ENCODE measurements around the gene REX1BD. TPM values are rescaled to one million over a fixed set of nuclear protein-coding genes. Genes with fewer than 3 reads are reported as not detected.
"Not testable (repeated sequence)": the region's sequence is repeated elsewhere in the genome, so short reads cannot be mapped to it uniquely, and the experiment has no call there.

Gene REX1BD
- total RNA-seq, 1 donor from 2014 or later: 101 TPM

DNA sequence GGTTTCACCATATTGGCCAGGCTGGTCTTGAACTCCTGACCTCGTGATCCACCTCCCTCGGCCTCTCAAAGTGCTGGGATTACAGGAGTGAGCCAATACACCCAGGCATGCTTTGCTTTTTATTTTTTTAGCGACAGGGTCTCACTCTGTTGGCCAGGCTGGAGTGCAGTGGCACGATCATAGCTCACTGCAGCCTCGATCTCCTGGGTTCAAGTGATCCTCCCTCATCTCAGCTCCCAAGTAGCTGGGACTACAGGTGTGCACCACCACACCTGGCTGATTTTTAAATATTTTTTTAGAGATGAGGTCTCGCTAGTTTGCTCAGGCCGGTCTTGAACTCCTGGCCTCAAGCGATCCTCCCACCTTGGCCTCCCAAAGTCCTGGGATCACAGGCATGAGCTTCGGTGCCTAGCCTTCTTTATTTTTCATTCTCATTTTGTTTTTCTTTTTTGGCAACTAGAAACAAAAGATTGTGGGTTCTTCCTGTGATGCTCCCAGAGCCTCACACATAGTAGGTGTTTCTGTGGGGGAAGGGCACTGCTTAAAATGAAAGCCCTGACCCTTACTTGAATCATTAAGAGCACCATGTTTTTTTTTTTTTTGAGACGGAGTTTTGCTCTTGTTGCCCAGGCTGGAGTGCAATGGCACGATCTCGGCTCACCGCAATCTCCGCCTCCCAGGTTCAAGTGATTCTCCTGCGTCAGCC, 12.2 kb downstream of the REX1BD start:
- intact Hi-C loops (cut with micrococcal nuclease): not testable (repeated sequence)

DNA sequence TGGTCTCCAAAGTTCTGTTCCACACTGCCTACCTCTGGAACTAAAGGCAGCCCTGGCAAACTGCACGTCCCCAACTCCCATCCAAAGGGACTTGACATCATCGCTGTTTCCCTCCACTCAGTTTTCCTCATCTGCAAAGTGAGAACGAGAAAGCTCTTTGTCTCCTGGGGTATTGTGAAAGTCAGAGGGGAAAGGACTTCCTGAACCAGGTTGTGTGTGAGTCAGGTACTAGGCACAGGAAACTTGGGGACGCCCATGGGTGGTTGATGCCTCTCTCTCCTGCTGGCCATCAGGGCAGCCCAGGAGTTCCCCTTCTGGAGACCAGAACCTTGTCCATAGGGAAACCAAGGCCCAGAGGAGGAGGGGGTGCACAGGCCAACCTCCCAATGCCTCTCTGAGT, 13.3 kb downstream of the REX1BD start:
- intact Hi-C loops (cut with micrococcal nuclease): no loop called here

DNA sequence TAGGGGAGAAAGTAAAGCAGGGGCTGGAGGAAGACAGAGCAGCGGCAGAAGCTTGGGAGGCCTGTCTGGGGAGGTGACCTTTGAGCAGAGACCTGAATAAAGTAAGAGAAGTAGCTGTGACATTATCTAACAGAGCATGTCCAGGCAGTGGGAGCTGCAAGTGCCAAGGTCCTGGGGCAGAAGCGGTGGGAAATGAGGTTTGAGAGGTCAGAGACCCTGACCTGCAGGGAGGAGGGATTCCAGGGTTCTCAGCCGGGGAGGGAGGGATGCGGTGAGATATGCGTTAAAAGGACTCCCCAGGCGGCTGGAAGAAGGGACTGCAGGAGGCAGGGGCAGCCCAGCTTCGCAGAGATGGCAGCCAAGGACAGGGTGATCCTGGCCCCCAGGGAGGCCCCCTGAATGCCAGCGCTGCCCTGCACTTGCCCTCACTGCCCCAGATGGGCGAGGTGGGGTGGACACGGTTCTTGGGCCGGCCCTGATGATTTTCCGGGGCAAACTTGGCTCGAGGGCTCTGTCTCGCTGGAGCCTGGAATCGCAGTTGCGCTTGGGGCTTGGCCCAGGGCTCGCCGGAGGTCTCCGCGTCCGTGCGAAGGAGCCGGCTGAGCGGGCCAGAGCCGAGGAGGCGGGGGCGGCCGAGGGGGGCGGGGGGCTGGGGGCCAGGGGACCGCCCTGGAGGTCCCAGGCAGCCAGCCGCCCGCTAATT, 14.8 kb downstream of the REX1BD start:
- intact Hi-C loops (cut with micrococcal nuclease): no loop called here

DNA sequence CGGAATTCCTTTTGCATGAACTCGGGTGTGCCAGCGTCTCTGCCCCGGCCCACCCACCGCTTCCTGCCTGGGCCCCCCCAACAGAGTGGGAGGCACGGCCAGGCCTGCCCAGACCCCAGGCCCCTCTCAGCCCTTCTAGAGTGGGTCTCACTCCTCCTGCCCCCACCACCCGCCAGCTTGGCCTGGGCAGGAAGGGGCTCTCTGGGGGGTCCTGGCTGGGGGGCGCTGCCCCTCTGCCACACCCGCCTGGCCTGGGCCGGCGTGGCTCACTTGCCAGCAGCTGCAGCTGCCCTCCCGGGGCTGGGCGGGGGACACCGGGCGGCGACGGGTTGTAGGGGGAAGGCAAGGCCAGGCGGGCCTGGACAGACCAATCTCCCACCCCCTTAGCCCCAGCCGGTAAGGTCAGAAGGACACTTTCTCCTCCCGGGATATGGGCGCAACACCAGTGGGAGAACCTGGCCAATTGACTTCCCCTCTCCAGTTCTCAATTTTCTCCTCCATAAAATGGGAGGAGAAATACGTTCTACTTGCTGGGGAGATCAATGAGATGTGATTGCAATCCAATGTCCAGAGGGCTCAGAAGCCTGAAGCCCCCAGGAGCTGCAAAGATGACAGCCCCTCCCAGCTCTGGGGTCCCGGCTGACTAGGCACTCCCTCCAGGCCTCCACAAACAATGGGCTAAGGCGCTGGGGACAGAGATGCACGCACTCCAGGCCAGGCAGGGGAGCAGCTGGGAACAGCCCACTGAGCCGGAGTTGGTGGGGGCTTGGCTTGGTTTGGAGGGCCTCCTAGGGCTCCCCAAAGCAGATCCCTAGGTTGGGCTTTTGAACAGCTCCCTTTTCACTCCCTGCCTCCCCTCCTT, 15.6 kb downstream of the REX1BD start:
- intact Hi-C loops (cut with micrococcal nuclease): no loop called here

DNA sequence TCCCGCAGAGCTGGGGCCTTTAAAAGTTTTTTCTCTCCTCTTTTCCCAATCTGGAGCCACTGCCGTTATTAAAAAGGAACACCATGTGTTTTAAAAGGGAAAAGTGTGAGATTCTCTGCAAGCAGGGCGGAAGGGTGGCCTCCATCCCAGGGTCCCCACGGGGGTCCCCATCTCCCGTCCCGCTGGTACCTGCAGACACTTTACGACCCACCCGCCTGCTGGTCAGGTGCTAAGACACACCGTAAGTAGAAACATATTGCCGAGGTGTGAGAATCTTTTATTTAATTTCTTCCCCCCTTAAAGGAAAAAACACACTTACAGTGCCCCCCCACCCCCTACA, 16.2 kb downstream of the REX1BD start:
- intact Hi-C loops (cut with micrococcal nuclease): no loop called here

DNA sequence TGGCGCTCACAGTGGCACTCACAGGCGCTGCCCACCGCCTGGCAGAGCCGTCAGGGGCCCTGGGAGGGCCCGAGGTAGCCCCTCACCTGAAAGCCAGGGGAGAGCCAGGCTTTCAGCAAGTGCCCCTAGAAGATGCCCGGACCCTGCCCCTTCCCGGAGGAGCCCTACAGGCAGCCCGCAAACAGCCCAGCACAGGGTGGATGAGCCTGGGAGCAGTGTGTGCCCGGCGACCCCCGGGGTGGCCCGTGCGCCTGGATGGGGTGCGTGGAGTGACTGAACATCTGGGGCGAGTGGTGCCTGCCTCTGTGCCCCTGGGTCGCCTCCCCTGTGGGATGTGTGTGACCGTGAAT, 16.6 kb downstream of the REX1BD start:
- intact Hi-C loops (cut with micrococcal nuclease): no loop called here

DNA sequence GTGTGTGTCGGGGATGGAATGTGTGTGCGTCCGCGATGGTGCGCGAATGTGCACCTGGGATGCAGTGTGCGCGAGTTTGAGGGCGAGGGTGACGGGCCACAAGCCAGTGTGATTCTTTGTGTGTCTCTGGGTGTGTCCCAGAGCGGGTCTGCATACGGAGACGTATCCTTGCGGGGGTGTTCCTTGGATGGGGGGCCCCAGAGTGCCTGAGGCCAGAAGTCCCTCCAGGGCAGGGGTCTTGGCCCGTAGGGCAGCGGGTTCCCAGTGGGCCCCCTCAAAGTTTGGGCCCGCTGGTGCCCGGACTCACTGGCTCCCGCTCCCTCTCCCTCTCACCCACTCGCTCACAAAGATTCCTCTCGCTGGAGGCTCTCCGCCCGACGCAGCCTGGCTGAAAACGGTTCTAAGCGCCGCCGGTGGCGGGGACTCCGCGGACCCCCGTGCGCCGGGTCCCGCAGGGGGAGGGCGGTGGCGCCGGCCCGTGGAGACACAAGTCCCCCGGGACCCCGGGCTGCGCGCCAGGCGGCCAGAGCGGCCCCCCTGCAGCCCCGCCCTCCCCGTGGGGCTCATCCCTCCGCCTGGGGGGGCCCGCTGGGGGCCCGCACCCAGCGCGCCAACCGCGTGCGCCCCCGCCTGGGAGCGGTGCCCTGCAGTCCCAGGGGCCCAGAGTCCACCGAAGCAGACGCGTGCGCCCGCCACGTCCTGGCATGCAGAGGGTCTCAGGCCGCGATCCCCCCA, 17.1 kb downstream of the REX1BD start:
- intact Hi-C loops (cut with micrococcal nuclease): no loop called here

DNA sequence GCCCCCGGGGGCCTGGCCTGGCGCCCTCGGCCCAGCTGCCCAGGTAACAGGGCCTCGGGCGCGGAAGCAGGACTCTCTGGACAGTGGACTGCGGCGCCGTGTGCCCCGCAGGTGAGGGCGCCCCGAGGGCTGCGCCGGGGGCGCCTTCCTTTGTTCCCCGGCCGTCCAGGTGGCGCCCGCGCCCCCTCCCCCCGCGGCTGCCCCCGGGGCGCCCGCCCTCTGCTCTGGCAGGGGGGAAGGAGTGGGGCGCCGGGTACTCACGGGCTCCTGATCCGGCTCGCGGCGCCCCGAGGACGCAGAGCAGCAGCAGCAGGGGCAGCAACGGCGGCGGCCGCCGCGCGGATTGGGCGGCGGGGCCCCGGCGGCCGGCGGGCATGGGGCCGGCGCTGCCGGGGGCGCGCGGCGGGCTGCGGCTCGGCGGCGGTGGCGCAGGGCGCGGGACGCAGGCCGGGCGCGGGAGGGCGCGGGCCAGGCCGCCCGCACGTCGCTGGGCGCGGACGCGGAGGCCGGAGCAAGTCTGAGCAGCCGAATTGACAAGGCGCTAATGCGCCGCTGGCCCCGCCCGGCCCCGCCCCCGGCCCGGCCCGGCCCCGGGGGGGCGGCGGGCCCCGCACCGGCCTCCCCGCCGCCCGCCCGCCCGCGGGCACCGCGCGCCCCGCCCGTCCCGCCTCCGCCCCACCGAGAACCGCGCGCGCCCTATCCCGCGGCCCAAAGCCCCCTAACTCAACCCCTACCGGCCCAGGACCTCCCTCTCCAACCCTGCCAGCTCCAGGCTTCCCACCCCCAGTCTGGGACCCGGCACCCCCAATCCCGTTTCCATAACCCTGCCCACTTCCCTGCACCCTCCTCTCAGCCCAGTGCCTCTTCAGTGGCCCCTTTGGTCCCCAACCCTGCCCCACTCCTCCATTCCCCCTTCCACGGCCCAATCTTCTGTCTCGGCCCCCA, 18.0 kb downstream of the REX1BD start, which contains the start of gene CRLF1:
TSS of gene CRLF1 (minus strand) at position 519 of the 945 bp plus-strand sequence. CDS start at position 376, 143 bp downstream.
- intact Hi-C loops (cut with micrococcal nuclease): no loop called here

DNA sequence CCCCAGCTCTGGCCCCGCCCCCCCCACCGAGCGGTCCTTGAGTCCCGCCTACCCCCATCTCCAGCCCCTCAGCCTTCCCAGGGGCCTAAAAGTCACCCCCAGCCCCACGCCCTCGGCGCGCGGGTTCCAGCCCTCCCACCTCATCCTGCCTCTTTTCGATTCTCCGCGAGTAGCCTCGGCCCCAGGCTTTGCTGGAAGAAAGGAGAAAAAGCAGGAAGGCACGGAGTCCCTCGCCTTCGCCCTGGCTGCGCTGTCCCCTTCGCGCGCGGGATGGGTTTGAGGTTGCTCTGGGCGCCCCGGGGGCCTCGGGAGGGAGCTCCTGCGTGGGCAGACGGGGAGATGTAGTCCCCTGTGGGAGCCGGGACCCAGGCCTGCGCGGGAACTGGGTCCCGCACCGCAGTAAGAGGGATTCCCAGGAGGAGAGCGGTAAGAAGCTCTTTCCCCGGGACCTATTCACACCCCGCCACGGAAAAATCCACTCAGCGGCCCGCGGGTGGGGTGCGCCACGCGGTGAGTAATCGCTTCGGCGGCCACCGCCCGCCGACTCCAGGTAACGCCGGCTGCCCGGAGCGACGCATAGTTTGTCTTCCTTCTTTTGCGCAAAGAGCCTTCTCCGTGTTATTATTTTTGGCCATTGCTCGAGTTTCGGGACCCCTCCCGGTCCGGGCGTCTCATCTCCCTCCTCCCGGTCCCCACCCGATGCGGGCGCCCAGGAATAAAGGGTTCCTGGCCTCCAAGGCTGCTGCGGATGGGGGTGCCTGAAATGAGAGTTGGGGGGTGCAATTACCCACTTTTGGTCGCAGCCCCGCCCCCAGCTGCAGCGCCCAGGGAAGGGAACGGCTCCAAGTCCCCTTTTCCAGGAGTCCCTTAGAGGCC, 18.9 kb downstream of the REX1BD start:
- intact Hi-C loops (cut with micrococcal nuclease): loop anchor here (2.0 kb wide), 1 partner anchor 179 kb away; no protein-coding TSS in a partner anchor

DNA sequence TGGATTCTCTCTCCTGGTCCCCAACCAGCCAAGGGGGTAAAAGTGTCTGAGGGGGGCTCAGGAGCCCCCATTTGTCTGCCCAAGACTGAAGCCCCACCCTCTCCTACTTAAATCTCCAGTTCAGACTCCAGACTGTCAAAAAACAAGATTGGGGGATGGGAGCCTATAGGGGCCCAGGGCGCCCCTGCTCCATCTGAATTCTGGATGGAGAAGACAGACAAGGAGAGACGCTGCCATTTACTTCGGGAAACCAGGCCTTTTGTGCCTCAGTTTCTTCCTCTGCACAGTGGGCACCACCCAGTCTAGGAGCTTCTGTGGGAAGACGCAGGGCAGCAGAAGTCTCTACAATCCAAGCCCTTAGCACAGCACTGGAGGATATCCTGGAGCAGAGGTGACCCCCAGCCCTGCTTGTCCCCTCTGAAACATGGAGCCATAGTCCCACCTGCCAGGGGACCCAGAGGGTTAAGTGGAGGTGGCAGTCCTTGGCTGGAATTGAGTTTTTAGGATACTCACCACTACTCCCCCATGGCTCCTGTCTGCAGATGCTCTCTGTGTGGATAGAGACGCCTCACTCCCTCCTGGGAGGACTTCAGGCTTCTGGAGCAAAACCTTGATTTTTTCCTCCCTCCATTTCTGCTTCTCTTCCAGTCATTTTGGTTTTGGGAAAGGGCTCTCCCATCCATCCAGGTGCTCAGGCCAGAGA, 19.7 kb downstream of the REX1BD start:
- intact Hi-C loops (cut with micrococcal nuclease): loop anchor here (2.0 kb wide), 1 partner anchor 179 kb away; no protein-coding TSS in a partner anchor

DNA sequence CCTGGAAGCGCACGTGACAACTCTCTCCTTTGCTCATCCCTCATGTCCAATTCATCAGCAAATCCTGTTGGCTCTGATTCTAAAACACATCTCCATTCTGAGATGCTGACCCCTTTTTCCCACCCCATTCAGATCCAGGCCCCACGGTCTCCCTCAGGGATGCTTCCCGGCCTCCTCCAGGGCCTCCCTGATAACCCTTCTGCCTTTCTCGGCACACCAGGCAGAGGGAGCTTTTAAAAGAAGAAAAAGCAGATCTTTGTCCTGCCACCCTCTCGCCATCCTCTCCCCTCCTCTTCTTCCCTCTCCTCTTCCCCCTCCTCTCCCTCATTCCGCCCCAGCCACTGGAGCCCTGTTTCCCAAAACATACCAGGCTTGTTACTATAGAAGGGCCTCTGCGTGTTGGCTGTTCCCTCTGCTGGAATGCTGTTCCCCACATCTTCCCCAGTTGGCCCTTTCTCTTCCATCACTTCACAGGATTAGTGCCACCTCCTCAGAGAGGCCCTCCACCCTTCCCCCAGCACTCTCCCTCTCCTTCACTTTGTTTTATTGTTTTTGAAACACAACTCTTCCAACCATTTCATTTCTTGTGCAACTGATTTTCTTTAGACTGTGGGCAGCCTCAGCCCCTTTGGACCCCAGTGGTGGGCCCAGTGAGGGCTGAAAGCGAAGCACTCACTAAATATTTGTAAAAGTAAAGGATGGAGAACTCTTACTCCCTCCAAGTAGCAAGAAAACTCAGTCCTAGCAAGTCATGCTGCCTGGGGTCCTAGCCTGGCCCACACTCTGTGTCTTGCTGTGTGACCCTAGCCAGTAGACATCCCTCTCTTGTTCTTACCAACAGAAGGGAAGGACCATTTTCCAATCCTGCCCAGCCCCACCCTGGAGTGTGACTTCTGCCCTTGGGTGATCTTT, 20.5 kb downstream of the REX1BD start:
- intact Hi-C loops (cut with micrococcal nuclease): loop anchor here (2.0 kb wide), 1 partner anchor 178 kb away; no protein-coding TSS in a partner anchor

DNA sequence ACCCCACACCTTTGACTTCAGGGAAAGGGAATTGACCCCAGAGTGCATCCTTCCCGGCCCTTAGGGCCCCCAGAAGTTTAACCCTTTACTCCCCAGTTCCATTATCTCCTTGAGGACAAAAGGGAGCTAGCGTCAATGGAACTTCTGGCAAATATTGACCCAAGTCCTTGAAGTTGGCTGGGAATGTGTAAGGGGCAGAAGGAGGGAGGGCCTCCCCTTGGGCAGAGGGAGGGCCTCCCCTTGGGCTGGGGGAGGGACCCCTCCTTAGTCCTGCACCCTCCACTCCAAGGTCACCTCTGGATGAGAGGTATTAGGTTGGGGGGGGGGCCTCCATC, 21.1 kb downstream of the REX1BD start:
- intact Hi-C loops (cut with micrococcal nuclease): loop anchor here (2.0 kb wide), 1 partner anchor 177 kb away; no protein-coding TSS in a partner anchor

DNA sequence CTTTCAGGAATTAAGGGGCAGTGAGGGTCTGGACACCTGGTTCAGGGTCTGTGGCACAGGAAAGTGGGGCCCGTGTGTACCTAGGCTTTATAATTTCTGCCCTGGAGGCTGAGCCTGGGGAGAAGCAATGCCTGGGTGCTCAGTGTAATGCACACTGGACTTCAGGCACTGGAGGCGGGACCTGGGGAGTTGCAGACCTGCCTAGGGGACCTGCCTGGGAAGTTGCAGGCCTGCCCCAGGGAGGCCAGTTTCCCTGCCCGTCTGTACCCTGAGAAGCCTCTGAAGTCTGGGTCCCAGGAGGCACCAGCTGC, 21.6 kb downstream of the REX1BD start:
- intact Hi-C loops (cut with micrococcal nuclease): no loop called here

DNA sequence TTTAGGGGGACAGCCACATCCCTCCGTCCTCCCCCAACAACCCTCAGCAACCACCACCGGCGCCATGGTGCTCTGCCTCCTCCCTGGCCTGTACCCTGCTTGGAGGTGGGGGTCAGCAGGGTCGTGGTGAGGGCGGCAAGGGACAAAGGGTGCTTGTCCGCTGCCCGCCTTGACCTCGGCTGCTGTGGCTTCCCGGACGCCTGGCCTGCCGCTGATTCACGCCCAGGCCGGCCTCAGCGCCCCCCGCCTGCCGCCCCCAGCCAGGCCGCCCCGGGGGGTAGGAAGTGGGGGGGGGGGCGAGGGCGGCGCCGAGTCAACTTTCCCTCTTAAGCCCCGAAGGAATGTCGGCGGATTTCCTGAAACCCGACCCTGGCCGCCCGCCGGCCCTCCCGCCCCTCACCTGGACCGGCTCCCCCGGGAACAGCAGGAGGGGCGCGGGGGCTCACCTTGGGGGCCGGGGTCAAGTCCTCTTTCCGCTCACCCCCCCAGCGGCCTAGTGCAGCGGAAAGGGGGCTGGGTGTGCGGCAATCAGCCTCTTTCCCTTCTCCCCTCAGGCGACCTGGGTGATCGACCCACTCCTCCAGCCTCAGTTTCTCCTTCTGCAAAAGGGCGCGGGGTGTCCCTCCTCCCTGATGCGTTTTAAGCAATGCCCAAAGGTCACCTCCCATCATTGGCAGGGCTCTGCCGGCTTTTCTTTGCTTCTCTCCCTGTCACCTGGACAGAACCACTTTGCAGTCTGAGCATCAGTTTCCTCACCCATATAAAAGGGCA, 22.1 kb downstream of the REX1BD start:
- intact Hi-C loops (cut with micrococcal nuclease): no loop called here

DNA sequence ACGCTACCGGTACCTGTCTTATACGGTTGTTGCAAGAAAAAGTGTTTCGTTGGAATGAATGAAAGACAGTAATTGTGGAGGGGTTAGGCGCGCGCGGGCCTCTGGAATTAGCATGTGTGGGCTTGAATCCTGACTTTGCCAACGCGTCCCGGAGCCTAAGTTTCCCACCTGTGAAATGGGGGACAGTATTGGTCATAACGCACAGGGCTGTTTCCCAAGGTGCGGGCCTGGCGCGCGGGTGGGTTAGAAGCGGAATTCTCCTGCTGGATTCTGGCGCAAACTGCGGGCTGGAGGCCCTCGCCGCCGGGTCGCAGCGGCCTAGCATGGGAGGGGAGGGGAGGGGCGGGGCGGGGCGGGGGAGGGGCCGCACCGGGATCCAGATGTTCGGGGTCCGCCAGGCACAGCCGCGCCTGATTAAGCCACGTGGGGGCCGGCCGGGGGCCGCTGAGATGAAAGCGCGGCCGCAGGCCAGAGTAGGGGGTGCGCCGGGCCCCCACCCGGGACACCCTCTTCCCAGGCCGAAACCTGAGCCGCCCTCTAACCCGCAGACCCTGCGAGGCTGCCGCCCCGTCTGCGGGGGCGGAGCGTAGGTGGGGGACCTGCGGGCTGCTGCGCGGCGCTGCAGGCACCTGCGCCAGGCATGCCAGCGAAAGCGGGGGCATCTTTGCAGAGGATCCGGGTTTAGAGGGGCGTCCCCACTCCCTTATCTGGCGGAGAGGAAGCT, 22.9 kb downstream of the REX1BD start:
- intact Hi-C loops (cut with micrococcal nuclease): no loop called here

DNA sequence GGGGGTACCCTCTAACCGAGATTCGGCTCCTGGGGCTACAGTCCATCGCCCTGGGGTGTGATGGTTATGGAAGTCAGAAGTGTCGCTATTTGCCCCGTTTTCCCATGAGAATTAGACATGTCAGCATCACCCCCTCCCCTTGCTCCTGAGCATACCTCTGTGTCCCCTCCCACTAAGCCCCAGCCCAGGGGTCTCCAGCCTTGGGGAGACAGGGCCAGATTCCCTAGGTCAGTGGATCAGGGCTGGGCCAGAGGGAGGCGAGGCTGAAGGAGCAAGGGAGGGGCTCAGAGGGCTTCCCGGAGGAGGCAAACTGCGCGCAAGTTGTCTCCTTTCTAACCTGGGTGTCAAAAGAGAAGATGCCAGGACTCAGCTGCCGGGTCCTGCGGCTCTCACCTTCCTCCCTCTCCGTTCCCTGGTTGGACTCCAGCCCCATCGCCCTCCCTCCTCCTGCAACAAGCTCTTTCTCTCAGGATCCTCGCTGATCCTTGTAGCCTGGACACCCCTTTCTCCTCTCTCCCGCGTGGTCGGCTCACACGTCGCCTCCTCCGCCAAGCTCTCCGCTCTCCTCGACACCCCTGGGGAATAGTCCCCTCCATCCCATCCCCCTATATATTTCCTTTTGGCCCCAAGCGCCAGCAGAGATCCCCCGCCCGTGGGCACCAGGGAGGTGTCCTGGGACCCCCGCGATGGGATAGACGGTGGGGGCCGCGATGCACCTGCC, 23.6 kb downstream of the REX1BD start:
- intact Hi-C loops (cut with micrococcal nuclease): no loop called here

Data from T-helper 1 cell treated with Interleukin-12 subunit alpha and Interleukin-12 subunit beta and Interleukin-4 antibody, amounts not matched to agents 30 ng/mL and 1 ng/mL, for 36 hours (primary cell).